ENCODE data around the gene NEDD8.

The NEDD8 gene

DNA sequence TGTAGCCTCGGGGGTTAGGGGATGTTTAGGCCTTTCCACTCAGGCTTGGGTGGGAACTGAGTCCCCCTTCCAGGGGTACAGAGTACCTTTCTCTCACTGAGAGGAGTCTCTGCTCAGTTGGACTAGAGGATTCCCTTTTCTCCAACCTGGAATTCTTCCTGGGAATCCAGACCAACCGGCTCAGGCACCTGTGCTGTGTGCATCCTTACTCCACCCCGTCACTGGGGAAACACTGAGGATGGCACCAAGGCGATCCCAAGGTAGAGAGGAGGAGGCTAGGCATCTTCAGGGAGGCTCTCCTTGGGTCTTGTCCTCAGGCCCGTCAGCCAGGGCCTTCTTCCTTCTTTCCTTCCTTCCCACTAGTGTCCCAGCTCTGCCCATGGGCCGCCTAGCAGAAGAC, 31.7 kb upstream of the NEDD8 start:
- TF ChIP-seq, protein P1, sequence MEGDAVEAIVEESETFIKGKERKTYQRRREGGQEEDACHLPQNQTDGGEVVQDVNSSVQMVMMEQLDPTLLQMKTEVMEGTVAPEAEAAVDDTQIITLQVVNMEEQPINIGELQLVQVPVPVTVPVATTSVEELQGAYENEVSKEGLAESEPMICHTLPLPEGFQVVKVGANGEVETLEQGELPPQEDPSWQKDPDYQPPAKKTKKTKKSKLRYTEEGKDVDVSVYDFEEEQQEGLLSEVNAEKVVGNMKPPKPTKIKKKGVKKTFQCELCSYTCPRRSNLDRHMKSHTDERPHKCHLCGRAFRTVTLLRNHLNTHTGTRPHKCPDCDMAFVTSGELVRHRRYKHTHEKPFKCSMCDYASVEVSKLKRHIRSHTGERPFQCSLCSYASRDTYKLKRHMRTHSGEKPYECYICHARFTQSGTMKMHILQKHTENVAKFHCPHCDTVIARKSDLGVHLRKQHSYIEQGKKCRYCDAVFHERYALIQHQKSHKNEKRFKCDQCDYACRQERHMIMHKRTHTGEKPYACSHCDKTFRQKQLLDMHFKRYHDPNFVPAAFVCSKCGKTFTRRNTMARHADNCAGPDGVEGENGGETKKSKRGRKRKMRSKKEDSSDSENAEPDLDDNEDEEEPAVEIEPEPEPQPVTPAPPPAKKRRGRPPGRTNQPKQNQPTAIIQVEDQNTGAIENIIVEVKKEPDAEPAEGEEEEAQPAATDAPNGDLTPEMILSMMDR (IDR thresholded peaks at IDR 0.05) = no peak
- no peaks in the 10 kb centered on the region for H3K9me3 ChIP-seq
- H3K4me1 ChIP-seq (ENCODE audit: control insufficient read depth in 1 of 2, insufficient read depth in 1 of 2, low read depth in 1 of 2, low read length in 1 of 2) = no peaks in the 10 kb centered on the region
- peaks cover 55% of the 10 kb centered on the region for H3K36me3 ChIP-seq
- no peak overlapping the region for H3K4me3 ChIP-seq (ENCODE audit: low read depth in 1 of 2, low read length in 1 of 2)
- no peak overlapping the region for H3K27ac ChIP-seq
- no peaks in the 10 kb centered on the region for H3K27me3 ChIP-seq

DNA sequence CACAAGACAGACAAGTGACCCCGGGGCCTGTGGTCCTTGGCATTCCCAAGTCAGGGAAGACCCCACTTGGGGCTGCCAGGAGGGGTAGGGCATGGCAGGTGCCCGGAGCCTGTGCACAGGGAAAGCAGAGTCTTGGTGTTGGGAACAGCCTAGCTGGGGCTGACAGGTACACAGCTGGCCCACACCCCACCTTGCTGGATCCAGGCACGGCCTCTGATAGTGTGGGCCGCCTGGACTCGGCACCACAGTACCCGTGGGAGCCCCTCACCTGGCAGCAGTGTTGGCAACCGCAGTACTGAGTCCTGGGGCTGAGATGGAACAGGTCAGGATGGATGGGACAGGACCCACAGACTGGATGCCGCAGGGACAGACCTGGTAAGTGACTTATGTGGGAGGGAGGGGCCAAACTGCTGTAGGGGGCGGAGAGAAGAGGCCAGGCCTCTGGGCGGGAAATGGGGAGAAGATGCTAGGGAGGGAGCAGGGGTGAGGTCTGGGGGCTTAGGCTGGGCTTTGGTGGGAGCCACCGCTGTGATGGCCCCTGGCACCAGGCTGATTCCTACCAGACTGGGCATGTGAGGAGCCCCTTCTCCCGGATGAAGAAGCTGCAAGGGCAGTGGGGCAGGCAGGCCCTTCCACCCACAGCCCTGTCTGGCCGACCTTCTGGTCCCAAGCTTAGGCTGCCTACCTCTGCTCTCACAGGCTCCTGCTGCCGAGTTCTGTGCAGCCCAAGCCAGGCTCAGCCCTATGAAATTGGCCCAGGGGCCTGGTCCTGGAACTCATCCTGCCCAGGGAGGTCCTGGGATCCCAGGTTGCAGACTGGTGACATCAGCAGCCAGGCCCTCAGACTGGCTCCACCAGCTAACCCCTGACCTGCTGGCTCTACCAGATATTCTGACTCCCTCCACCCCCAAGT, 30.9 kb upstream of the NEDD8 start, which contains the start of gene TGM1:
Gene TGM1, minus strand, starts transcription at position 357 of the 913 bp plus-strand sequence. CDS start 825 bp downstream, outside the sequence.
- Histone ChIP-seq H3K36me3 (peaks cover 54% of the 10 kb centered on the region), H3K9me3 (no peaks in the 10 kb centered on the region), H3K4me1 (ENCODE audit: control insufficient read depth in 1 of 2, insufficient read depth in 1 of 2, low read depth in 1 of 2, low read length in 1 of 2) (no peaks in the 10 kb centered on the region), H3K4me3 (ENCODE audit: low read depth in 1 of 2, low read length in 1 of 2) (no peak within 1 kb of the TSS), H3K27me3 (no peaks in the 10 kb centered on the region), H3K27ac (no peak within 1 kb of the TSS)
- TF ChIP-seq, protein P1 (IDR thresholded peaks at IDR 0.05) = no peak

DNA sequence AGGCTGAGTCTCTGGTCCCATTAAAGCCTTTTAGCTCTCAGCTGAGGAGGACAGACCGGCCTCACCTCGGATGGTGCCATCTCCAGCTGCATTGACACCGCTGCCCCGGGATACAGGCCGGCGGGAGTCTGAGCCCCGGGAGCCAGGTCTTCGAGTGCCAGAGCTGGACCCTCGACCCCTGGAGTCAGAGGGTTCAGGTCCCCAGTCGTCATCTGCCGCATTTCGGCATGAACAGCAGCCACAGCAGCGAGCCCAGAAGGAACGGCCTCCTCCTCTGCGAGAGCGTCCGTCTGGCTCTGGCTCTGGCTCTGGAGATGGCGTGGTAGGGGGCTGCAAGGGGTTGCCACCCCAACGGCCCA, 29.8 kb upstream of the NEDD8 start:
- Histone ChIP-seq H3K9me3 (no peaks in the 10 kb centered on the region), H3K4me3 (ENCODE audit: low read depth in 1 of 2, low read length in 1 of 2) (no peak overlapping the region), H3K27me3 (no peaks in the 10 kb centered on the region), H3K36me3 (peaks cover 46% of the 10 kb centered on the region), H3K4me1 (ENCODE audit: control insufficient read depth in 1 of 2, insufficient read depth in 1 of 2, low read depth in 1 of 2, low read length in 1 of 2) (no peaks in the 10 kb centered on the region), H3K27ac (no peak overlapping the region)
- TF ChIP-seq, protein P1 (IDR thresholded peaks at IDR 0.05) = no peak

DNA sequence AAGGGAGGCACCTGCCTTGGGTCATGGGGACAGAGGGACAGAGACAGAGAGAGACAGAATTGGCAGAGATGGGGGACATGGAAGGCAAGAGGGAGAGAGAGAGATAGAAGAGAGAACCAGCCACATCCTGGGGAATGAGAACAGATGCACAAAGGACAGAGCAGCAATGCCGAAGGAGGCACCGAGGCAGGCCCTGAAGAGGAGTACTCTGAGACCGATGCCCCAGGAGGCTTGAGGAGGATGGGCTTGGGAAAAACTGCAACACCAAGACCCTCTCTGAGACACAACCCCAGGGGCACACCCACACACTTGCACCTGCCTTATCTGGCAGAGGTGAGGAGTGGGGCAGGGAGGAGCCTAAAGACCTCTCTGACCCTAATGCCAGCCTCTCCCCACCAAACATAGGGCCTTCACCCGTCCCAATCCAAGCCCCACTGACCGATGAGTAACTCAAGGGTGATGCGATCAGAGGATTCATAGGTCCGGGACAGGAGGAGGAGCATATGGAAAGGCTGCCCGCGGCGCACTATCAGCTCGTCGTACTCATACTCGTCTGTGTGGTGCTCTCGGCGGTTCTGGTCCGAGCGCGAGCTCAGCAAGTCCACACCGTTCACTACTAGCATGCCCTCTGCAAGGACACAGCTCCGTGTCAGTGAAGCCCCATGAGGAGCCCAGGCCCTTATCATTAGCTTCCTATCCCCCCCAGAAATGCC, 29.2 kb upstream of the NEDD8 start:
- Histone ChIP-seq H3K4me1 (ENCODE audit: control insufficient read depth in 1 of 2, insufficient read depth in 1 of 2, low read depth in 1 of 2, low read length in 1 of 2) (no peaks in the 10 kb centered on the region), H3K36me3 (peaks cover 41% of the 10 kb centered on the region), H3K27ac (no peak overlapping the region), H3K27me3 (no peaks in the 10 kb centered on the region), H3K4me3 (ENCODE audit: low read depth in 1 of 2, low read length in 1 of 2) (no peak overlapping the region), H3K9me3 (no peaks in the 10 kb centered on the region)
- TF ChIP-seq, protein P1 (IDR thresholded peaks at IDR 0.05) = no peak

DNA sequence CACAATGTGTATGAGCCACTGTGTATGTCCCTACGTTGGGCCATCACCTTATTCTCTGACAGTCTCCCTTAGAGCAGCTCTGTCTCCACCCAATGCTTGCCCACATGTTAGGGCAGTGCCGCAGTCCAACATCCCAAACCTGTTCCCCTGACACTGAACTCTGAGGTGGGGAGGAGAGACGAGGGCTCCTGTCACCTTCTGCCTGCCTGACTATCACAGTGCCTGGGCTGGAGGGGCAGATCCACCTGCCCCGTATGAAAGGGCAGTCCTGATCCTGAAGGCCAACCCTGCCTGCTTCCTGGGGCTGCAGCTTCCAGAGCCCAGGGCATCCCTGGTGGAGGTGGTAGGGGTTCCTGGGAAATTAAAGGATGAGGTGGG, 28.6 kb upstream of the NEDD8 start:
- no peaks in the 10 kb centered on the region for H3K27me3 ChIP-seq
- H3K9me3 ChIP-seq = no peaks in the 10 kb centered on the region
- H3K27ac ChIP-seq = no peak overlapping the region
- H3K4me1 ChIP-seq (ENCODE audit: control insufficient read depth in 1 of 2, insufficient read depth in 1 of 2, low read depth in 1 of 2, low read length in 1 of 2) = no peaks in the 10 kb centered on the region
- peaks cover 34% of the 10 kb centered on the region for H3K36me3 ChIP-seq
- TF ChIP-seq, protein P1 (IDR thresholded peaks at IDR 0.05) = no peak
- no peak overlapping the region for H3K4me3 ChIP-seq (ENCODE audit: low read depth in 1 of 2, low read length in 1 of 2)

All from neutrophil (primary cell).